NB4 (cell line): ENCODE results near the gene KLHDC8A.

Experiments
- DNase-seq: peaks from one replicate; pipeline ENCODE4 v3.0.0; 2010; ENCODE audit warnings: low read depth
- H3K4me3 ChIP-seq: one replicate; pipeline ENCODE4 v1.5.1; 2011; ENCODE audit warnings: mild to moderate bottlenecking, low read depth, low read length, moderate library complexity
- MYC ChIP-seq: IDR thresholded peaks from 2 replicates; pipeline ENCODE4 v1.6.1; 2011; ENCODE audit warnings: low read depth, low read length
- POLR2A ChIP-seq: IDR thresholded peaks from 2 replicates; pipeline ENCODE4 v1.6.1; 2011; ENCODE audit warnings: mild to moderate bottlenecking; ENCODE audit not compliant: insufficient read length; ENCODE audit errors: extremely low read depth
- TF ChIP-seq, protein P1 (sequence below): IDR thresholded peaks from one replicate; pipeline ENCODE4 v1.5.1; 2012; ENCODE audit warnings: low read depth, low read length
- TF ChIP-seq, protein P2 (sequence below): IDR thresholded peaks from 2 replicates; pipeline ENCODE4 v1.6.1; 2011; ENCODE audit warnings: low read depth, low read length

The KLHDC8A gene

DNA sequence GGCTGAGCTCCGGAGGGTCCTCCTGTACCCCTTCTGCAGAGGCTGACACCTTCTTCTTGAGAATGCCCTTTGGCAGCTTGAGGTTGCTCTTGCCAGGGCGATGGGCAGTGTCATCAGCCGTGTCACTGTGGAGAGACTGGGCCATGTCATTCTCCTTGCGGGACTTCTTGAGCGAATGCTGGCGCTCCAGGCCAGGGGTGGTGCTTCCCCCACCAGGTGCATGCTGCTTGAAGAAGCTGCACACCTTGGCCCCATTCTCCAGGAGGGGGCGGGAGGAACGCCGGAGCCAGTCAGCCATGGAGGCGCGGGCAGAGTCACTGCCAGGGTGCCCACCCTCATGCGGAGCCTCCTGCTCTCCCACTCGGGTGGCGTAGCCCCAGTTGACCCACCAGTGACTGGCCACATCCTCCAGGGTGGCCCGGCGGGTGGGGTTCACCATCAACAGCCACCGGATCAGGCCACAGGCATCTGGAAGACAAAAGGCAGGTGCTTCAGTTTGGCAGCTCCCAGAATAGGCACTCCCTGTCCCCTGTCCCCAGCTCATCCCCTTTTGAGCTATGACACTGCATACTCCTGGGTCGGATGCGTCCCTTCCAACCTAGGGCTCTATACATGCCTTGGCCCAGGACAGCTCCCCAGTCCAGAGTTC lies 52.6 kb downstream of the KLHDC8A start:
- H3K4me3 ChIP-seq, result no peak overlapping the region
- no peak for DNase-seq
- TF ChIP-seq POLR2A (no peak), MYC (no peak)
- TF ChIP-seq, protein P1, sequence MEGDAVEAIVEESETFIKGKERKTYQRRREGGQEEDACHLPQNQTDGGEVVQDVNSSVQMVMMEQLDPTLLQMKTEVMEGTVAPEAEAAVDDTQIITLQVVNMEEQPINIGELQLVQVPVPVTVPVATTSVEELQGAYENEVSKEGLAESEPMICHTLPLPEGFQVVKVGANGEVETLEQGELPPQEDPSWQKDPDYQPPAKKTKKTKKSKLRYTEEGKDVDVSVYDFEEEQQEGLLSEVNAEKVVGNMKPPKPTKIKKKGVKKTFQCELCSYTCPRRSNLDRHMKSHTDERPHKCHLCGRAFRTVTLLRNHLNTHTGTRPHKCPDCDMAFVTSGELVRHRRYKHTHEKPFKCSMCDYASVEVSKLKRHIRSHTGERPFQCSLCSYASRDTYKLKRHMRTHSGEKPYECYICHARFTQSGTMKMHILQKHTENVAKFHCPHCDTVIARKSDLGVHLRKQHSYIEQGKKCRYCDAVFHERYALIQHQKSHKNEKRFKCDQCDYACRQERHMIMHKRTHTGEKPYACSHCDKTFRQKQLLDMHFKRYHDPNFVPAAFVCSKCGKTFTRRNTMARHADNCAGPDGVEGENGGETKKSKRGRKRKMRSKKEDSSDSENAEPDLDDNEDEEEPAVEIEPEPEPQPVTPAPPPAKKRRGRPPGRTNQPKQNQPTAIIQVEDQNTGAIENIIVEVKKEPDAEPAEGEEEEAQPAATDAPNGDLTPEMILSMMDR, result no peak
- TF ChIP-seq, protein P2, sequence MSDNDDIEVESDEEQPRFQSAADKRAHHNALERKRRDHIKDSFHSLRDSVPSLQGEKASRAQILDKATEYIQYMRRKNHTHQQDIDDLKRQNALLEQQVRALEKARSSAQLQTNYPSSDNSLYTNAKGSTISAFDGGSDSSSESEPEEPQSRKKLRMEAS, result no peak

DNA sequence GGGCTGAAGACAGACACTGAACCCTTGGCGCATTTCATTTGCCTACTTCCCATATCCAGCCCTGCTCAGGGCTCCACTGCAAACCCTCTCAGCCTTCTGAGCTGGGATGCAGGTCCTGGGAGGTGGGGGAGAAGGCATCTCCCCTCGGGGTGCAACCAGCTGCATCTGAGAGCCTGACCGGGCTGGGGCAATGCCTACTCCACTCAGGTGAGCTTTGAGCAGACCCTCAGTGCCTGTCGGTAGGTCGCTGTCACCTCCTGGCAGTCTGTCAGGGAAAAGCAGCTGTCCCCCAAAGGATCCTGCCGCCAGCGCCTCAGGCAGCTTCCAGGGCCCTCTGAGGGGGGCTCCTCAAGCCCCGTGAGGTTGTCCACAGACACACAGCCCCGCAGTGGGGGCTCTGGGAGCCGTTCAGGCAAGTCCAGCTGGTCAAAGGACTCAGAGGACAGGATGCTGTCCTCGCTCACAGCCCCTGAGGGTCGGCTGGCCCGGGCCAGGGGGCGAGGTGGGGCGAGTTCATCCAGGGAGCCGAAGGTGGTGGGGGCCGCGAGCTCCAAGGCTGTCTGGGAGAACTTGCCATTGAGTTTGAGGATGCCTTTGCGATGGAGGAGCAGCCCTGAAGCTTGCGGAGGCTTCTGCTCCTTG lies 53.4 kb downstream of the KLHDC8A start:
- TF ChIP-seq MYC (no peak), POLR2A (no peak)
- TF ChIP-seq, protein P2, result no peak
- TF ChIP-seq, protein P1, result no peak
- no peak overlapping the region for H3K4me3 ChIP-seq
- no peak for DNase-seq

DNA sequence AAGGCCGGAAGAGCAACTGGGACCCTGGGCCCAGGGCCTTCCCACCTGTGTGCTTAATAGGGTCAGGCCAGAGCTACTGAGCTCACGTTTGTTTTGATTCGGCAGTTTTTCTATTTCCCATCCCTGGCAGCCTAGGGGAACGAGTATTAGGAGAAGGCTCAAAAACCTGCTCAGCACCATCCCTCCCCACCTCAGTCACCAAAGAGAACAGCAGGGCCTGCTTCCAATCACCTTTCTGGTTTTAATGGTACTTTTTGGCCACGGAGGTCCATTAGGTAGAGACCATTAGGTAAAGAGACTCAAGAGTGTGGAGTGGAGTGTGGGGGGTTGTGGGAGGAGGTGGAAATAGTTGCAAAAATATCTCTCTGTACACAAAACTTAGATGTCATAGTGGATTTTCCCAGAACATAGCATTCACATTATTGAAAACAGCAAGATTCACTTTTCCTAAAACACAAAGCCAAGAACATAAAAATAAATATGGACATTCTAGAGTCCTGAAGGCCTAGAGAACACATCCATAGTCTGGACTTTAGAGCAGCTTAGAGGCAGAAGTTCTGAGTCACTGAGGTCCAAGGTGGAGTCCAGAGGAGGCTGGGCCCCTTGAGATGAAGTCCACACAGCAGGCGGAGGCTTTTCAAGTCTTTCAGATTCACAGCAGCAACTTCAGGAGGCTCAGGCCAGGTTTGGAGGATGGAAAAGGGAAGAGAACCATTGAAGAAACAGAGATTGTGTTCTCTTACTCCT lies 54.7 kb downstream of the KLHDC8A start:
- TF ChIP-seq MYC (no peak), POLR2A (no peak)
- TF ChIP-seq, protein P2, result no peak
- TF ChIP-seq, protein P1, result no peak
- H3K4me3 ChIP-seq, result no peak overlapping the region
- no peak for DNase-seq

DNA sequence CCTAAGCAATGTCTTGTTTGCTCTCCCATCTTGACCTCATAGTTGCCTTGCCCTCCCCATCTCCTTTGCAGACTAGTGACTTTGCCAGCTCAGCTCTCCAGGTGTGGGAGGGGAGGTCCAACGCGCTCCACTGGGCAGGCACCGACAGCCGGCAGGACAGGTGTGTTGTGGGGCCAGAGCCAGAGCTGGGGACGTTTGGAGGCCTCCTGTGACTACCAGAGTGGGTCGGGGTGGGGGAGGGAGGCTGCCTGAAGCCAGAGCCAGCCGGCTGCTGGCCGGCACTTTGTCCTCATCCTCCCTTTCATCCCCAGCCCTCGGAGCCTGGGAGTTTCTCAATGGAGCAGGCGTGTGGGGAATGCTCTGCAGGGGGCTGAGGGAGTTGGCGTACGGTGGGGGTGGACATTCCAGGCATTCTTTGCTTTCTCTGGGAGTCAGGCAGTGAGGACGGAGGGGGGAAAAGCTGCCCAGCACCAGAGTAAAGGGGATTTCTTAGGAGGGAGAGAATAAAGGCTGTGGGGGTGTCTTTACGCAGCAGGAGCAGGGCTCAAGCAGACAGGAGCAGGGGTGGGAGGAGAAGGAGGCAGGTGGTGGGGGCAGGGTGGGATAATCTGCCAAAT lies 55.4 kb downstream of the KLHDC8A start:
- TF ChIP-seq, protein P1, result no peak
- TF ChIP-seq POLR2A, result no peak
- TF ChIP-seq MYC, result no peak
- TF ChIP-seq, protein P2, result no peak
- no peak overlapping the region for H3K4me3 ChIP-seq
- DNase-seq, result no peak

DNA sequence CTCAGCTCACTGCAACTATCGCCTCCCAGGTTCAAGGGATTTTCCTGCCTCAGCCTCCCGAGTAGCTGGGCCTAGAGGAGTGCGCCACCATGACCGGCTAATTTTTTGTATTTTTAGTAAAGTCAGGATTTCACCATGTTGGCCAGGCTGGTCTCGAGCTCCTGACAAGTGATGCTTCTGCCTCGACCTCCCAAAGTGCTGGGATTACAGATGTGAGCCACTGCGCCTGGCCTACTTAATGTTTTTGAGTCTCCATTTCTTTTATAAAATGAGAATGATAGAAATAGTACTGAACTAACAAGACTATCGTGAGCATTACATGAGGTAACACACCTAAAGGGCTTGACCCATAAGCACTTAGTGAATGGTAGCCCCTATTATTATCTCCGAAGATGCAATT lies 56.6 kb downstream of the KLHDC8A start:
- no peak for TF ChIP-seq POLR2A
- TF ChIP-seq MYC, result no peak
- TF ChIP-seq, protein P1, result no peak
- TF ChIP-seq, protein P2, result no peak
- no peak for DNase-seq
- H3K4me3 ChIP-seq, result no peak overlapping the region
